Endothelial cell of umbilical vein (primary cell): ENCODE results near the gene AFG3L2. TPM values are rescaled to one million over a fixed set of nuclear protein-coding genes. Genes with fewer than 3 reads are reported as not detected.

Experiments used
- BruUV-seq: library from RNA; stranded (reverse); fragments of 400-500 nt; replicated peaks from 2 replicates; lab custom pipeline; 2021; lab: Mats Ljungman, UMichigan
- CTCF ChIA-PET: fragments of 300-600, 350-600 bp; sonication (Branson Sonifier 250); formaldehyde crosslinking; loops from one replicate; lab custom pipeline; 2021; ENCODE audit warnings: antibody characterized with exemption, inconsistent platforms; lab: Charles Lee
- POLR2A ChIA-PET: fragments of 300-600, 350-600 bp; sonication (Branson Sonifier 250); formaldehyde crosslinking; loops from one replicate; lab custom pipeline; 2021; ENCODE audit warnings: antibody characterized with exemption, inconsistent platforms; lab: Charles Lee
- DNase-seq: peaks from one replicate; pipeline ENCODE4 v3.0.0-alpha.2; 2011; ENCODE audit warnings: low read depth, low spot score
- FAIRE-seq: peaks from 2 replicates; lab custom pipeline; 2011; peaks lifted over from hg19 to GRCh38; lab: Jason Lieb, UNC
- H2AFZ ChIP-seq: 2 replicates; pipeline ENCODE4 v1.6.0; 2012; ENCODE audit warnings: low read depth, low read length, control low read depth, inconsistent platforms
- H3K27ac ChIP-seq: 2 replicates; pipeline ENCODE4 v1.5.1; 2011; ENCODE audit warnings: low read depth, mild to moderate bottlenecking, control low read depth, low read length, moderate library complexity; ENCODE audit not compliant: insufficient read depth
- H3K27me3 ChIP-seq, 2 experiments: 2 replicates each; pipeline versions ENCODE4 v1.6.0 to v1.6.1; 2011; ENCODE audit warnings: low read length in 2 of 2, mixed read lengths in 1 of 2; ENCODE audit not compliant: control insufficient read depth in 2 of 2, insufficient read depth in 2 of 2
- H3K36me3 ChIP-seq, 2 experiments: 2 replicates in 1 of 2; 3 replicates in 1 of 2; pipeline ENCODE4 v1.5.1; 2011; ENCODE audit warnings: low read length in 2 of 2, mild to moderate bottlenecking in 1 of 2, moderate library complexity in 1 of 2; ENCODE audit not compliant: control insufficient read depth in 2 of 2, insufficient read depth in 2 of 2; ENCODE audit errors: extremely low read depth in 1 of 2
- H3K4me1 ChIP-seq: 3 replicates; pipeline ENCODE4 v1.5.1; 2011; ENCODE audit warnings: mild to moderate bottlenecking, low read length; ENCODE audit not compliant: control insufficient read depth, insufficient read depth; ENCODE audit errors: extremely low read depth
- H3K4me2 ChIP-seq: 2 replicates; pipeline ENCODE4 v1.6.1; 2011; ENCODE audit warnings: low read length, control low read depth, mixed read lengths; ENCODE audit not compliant: insufficient read depth
- H3K4me3 ChIP-seq, 3 experiments: fragments of 200-600 bp in 1 of 3; sonication (generic), shearing (Covaris generic) in 1 of 3; replicated peaks in 1 of 3; 2 replicates each; pipeline ENCODE4 v1.5.1; 2011 to 2016; ENCODE audit warnings: control low read depth in 3 of 3, low read length in 3 of 3, mild to moderate bottlenecking in 2 of 3, inconsistent platforms in 1 of 3, low read depth in 1 of 3, moderate library complexity in 1 of 3; ENCODE audit not compliant: insufficient read depth in 1 of 3
- H3K79me2 ChIP-seq: 2 replicates; pipeline ENCODE4 v1.6.0; 2012; ENCODE audit warnings: low read length, inconsistent platforms; ENCODE audit not compliant: control insufficient read depth, insufficient read depth
- H3K9ac ChIP-seq: replicated peaks from 2 replicates; pipeline ENCODE3; 2011; ENCODE audit warnings: low read length, control low read depth; ENCODE audit not compliant: insufficient read depth; ENCODE audit errors: extremely low read depth
- H3K9me1 ChIP-seq: replicated peaks from 3 replicates; pipeline ENCODE4 v1.6.0; 2011; ENCODE audit warnings: mild to moderate bottlenecking, low read length; ENCODE audit not compliant: control insufficient read depth, insufficient read depth; ENCODE audit errors: extremely low read depth
- H3K9me3 ChIP-seq: replicated peaks from 2 replicates; pipeline ENCODE4 v1.5.1; 2012; ENCODE audit warnings: low read length, inconsistent platforms; ENCODE audit not compliant: control insufficient read depth, insufficient read depth
- H4K20me1 ChIP-seq: replicated peaks from 2 replicates; pipeline ENCODE3; 2011; ENCODE audit warnings: mild to moderate bottlenecking, low read length; ENCODE audit not compliant: control insufficient read depth, insufficient read depth; ENCODE audit errors: extremely low read depth
- FOS ChIP-seq: IDR thresholded peaks from 2 replicates; pipeline ENCODE4 v1.6.1; 2011; ENCODE audit warnings: mild to moderate bottlenecking, low read length, moderate library complexity, borderline replicate concordance; ENCODE audit not compliant: insufficient read depth
- GATA2 ChIP-seq: IDR thresholded peaks from 2 replicates; pipeline ENCODE4 v1.7.0; 2011; ENCODE audit warnings: low read depth, mild to moderate bottlenecking, moderate library complexity, mixed read lengths, low read length; ENCODE audit not compliant: insufficient read length, insufficient read depth
- JUN ChIP-seq: IDR thresholded peaks from 2 replicates; pipeline ENCODE4 v1.6.1; 2011; ENCODE audit warnings: borderline replicate concordance, low read depth; ENCODE audit not compliant: insufficient read length, insufficient read depth
- MYC ChIP-seq: IDR thresholded peaks from one replicate; pipeline ENCODE4 v1.6.1; 2011; ENCODE audit warnings: mild to moderate bottlenecking, low read depth, low read length
- POLR2A ChIP-seq: IDR thresholded peaks from 2 replicates; pipeline ENCODE4 v1.6.1; 2012; ENCODE audit warnings: low read depth, mild to moderate bottlenecking, control low read depth, low read length
- POLR2AphosphoS5 ChIP-seq: IDR thresholded peaks from 2 replicates; pipeline ENCODE4 v1.6.1; 2012; ENCODE audit warnings: low read depth, mild to moderate bottlenecking, control low read depth, low read length, moderate library complexity; ENCODE audit not compliant: insufficient read depth
- dilution Hi-C: fragments of 300-500 bp; cut with MboI; formaldehyde crosslinking; loops from one replicate; pipeline ENCODE4 v1.15.0; 2019; ENCODE audit warnings: low sequenced_read_pairs; ENCODE audit not compliant: extremely low pct_ligation_motif_present
- intact Hi-C: fragments of 100-400 bp; cut with micrococcal nuclease; formaldehyde crosslinking; loops from one replicate; pipeline ENCODE4 v1.10.0; 2022
- polyA plus RNA-seq, 4 experiments: library from polyadenylated mRNA; depleted of rRNA in 3 of 4; stranded (reverse) in 3 of 4; unstranded in 1 of 4; fragments of >200 nt; gene quantifications; 2 replicates each; pipeline versions ENCODE4 v1.2.1 to v1.2.3, GENCODE V29; 2011 to 2012; ENCODE audit warnings: missing spikeins in 1 of 4
- total RNA-seq: library from RNA; stranded (reverse); gene quantifications from 2 replicates; pipeline ENCODE4 v1.2.3, GENCODE V29; 2021
- TF ChIP-seq, protein P1 (sequence below), 2 donors: IDR thresholded peaks; 1 replicate in 1 of 2; 2 replicates in 1 of 2; pipeline ENCODE4 v1.5.1; 2011; ENCODE audit warnings: low read length in 2 of 2, mild to moderate bottlenecking in 2 of 2, moderate library complexity in 2 of 2, control low read depth in 1 of 2, inconsistent platforms in 1 of 2, low read depth in 1 of 2; ENCODE audit not compliant: insufficient read depth in 1 of 2; ENCODE audit errors: extremely low read depth in 1 of 2
- TF ChIP-seq, protein P2 (sequence below): IDR thresholded peaks from 2 replicates; pipeline ENCODE4 v1.6.1; 2011; ENCODE audit not compliant: insufficient read depth, insufficient read length

AFG3L2 gene
- total and polyA plus RNA-seq, 2 donors (not counting 3 experiments of a cell fraction or from before 2014, with no cell fraction given) = 19.3 to 42.4 TPM

DNA sequence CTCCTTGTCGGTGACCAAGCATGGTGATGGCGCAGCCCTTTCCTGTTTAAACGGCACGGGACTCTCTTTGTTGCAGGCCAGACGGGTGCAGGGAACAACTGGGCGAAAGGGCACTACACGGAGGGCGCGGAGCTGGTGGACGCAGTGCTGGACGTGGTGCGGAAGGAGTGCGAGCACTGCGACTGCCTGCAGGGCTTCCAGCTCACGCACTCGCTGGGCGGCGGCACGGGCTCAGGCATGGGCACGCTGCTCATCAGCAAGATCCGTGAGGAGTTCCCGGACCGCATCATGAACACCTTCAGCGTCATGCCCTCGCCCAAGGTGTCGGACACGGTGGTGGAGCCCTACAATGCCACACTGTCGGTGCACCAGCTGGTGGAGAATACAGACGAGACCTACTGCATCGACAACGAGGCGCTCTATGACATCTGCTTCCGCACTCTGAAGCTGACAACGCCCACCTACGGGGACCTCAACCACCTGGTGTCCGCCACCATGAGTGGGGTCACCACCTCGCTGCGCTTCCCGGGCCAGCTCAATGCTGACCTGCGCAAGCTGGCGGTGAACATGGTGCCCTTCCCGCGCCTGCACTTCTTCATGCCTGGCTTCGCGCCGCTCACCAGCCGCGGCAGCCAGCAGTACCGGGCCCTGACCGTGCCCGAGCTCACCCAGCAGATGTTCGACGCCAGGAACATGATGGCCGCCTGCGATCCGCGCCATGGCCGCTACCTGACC is 51.9 kb downstream of the AFG3L2 start:
- no TSS peak for BruUV-seq
- Histone ChIP-seq H3K9ac (no peak overlapping the region), H3K4me1 (no peaks in the 10 kb centered on the region), H3K4me3 (no peak overlapping the region), H3K36me3 (peaks cover 21 to 30% of the 10 kb centered on the region in 2 experiments), H3K27ac (no peak overlapping the region), H3K79me2 (peaks cover 39% of the 10 kb centered on the region), H3K4me2 (no peak overlapping the region), H3K9me1 (no peaks in the 10 kb centered on the region), H3K9me3 (no peaks in the 10 kb centered on the region), H3K27me3 (no peaks in the 10 kb centered on the region), H2AFZ (no peak overlapping the region), H4K20me1 (peaks cover 5% of the 10 kb centered on the region)
- no peak for FAIRE-seq
- POLR2A ChIA-PET = no interaction called here
- intact Hi-C loops = no loop called here
- no peak for TF ChIP-seq FOS
- TF ChIP-seq JUN = no peak
- no peak for TF ChIP-seq GATA2
- TF ChIP-seq POLR2A = no peak
- no peak for TF ChIP-seq POLR2AphosphoS5
- TF ChIP-seq, protein P1, sequence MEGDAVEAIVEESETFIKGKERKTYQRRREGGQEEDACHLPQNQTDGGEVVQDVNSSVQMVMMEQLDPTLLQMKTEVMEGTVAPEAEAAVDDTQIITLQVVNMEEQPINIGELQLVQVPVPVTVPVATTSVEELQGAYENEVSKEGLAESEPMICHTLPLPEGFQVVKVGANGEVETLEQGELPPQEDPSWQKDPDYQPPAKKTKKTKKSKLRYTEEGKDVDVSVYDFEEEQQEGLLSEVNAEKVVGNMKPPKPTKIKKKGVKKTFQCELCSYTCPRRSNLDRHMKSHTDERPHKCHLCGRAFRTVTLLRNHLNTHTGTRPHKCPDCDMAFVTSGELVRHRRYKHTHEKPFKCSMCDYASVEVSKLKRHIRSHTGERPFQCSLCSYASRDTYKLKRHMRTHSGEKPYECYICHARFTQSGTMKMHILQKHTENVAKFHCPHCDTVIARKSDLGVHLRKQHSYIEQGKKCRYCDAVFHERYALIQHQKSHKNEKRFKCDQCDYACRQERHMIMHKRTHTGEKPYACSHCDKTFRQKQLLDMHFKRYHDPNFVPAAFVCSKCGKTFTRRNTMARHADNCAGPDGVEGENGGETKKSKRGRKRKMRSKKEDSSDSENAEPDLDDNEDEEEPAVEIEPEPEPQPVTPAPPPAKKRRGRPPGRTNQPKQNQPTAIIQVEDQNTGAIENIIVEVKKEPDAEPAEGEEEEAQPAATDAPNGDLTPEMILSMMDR (IDR thresholded peaks at IDR 0.05; ENCODE audit: extremely low read depth in 1 of 2, insufficient read depth in 1 of 2, low read depth in 1 of 2, low read length in 2 of 2) = no peak
- TF ChIP-seq MYC = no peak
- TF ChIP-seq, protein P2, sequence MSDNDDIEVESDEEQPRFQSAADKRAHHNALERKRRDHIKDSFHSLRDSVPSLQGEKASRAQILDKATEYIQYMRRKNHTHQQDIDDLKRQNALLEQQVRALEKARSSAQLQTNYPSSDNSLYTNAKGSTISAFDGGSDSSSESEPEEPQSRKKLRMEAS = no peak
- CTCF ChIA-PET = interaction anchor here (0.9 kb wide), 1 partner anchor 53 kb away, joined by 3 read pairs; no protein-coding TSS in a partner anchor
- dilution Hi-C loops = no loop called here
- DNase-seq = no peak
